GM12872 (cell line): Measurements from ENCODE around the gene S100A12.

Experiments used
- TF ChIP-seq, protein P1 (sequence below): IDR thresholded peaks from 3 replicates; pipeline ENCODE4 v1.5.1; 2011; ENCODE audit warnings: low read depth, mild to moderate bottlenecking, low read length, moderate library complexity; ENCODE audit not compliant: insufficient read depth

S100A12 gene

GRCh38 chr1:153403421-153404085 lies 28.1 kb upstream of the S100A12 start:
- TF ChIP-seq, protein P1, sequence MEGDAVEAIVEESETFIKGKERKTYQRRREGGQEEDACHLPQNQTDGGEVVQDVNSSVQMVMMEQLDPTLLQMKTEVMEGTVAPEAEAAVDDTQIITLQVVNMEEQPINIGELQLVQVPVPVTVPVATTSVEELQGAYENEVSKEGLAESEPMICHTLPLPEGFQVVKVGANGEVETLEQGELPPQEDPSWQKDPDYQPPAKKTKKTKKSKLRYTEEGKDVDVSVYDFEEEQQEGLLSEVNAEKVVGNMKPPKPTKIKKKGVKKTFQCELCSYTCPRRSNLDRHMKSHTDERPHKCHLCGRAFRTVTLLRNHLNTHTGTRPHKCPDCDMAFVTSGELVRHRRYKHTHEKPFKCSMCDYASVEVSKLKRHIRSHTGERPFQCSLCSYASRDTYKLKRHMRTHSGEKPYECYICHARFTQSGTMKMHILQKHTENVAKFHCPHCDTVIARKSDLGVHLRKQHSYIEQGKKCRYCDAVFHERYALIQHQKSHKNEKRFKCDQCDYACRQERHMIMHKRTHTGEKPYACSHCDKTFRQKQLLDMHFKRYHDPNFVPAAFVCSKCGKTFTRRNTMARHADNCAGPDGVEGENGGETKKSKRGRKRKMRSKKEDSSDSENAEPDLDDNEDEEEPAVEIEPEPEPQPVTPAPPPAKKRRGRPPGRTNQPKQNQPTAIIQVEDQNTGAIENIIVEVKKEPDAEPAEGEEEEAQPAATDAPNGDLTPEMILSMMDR: no peak

DNA sequence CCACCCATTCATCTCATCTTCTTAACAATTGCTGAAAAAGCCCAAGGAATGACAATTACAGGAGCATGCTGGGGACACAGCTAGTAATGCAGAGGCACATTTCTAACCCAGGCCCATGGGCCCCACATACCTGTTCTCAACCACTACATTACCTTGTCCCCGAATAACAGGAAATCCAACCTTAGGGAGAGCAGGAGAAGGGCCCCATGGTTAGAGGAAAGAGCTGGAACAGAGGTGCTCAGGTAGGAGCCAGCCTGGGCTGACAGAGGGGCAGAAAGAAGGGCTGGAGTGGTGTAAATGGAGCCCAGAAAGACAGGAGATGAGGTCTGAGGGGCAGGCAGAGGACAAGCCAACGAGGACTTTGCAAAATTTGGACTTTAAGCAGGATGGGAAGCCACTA lies 26.8 kb upstream of the S100A12 start:
- TF ChIP-seq, protein P1: no peak

DNA sequence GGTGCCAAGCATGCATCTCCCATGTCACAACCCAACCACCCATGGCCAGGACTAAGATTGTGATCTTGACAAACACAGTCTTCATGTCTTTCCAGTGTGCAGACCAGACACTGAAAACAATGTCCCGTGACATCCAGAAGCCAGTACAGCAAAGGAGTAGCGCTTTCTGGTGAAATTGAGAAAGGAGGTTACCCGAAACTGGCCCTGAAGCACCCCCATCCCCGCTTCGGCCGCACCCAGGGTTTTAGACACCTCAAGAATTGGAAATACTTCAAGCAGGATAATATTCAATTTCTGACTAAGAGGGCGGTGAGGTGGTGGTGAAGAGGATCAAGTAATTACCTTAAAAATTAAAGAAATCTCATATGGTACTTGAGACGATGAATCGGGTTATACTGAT lies 26.0 kb upstream of the S100A12 start:
- TF ChIP-seq, protein P1: no peak

GRCh38 chr1:153400244-153400643 lies 24.8 kb upstream of the S100A12 start:
- TF ChIP-seq, protein P1: no peak

- TF ChIP-seq, protein P1: no peak
Observed at GRCh38 chr1:153399401-153400055, 24.1 kb upstream of the S100A12 start.

DNA sequence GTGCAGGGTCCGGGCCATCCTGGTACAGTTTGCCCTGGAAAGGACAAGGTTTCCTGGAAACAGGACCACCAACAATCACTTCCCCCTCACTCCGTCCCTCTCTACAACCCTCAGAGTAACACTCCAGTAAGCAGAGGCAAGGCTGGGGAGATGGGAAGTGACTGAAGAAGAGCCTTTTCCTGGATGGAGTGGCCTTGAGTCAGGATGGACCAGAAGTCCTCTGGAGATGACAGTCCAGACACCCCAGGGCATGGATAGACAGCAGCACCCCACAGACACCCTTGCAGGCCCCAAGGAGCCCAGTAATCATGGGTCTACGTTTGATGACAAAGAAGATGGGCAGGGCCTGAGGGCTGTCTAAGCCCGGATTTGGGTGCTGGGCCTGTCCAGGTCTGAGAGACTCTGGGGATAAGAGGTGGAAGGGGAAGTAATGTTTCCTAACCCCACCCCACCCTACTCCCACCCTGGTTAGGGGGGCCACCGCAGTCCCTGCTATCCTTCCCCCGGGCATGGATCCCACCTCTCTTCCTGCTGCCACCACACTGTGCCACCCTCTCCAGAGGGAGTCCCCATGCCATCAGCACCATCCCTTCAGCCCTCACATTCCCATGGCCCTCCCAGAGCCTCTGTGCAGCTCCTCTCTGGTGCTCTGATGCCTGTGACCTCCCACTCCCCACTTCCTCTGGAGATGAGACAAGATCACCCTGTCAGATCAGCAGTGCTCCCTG lies 22.7 kb upstream of the S100A12 start:
- TF ChIP-seq, protein P1: no peak
